K562 (cell line): ENCODE results near the gene RAB31. TPM values are rescaled to one million over a fixed set of nuclear protein-coding genes. Genes with fewer than 3 reads are reported as not detected.

ENCODE experiments used
- BRD4 ChIP-seq: fragments of 200-600 bp; sonication (generic); IDR thresholded peaks from 2 replicates; pipeline ENCODE4 v1.6.1; 2017; ENCODE audit warnings: inconsistent platforms
- CBFA2T2 ChIP-seq: fragments of 450-650 bp; conservative IDR thresholded peaks from 2 replicates; pipeline ENCODE4 v1.6.1; 2017; ENCODE audit warnings: mild to moderate bottlenecking
- CREB5 ChIP-seq: fragments of 250-450 bp; sonication (Bioruptor Pico); IDR thresholded peaks from 2 replicates; pipeline ENCODE4 v1.5.0; 2020; ENCODE audit warnings: mild to moderate bottlenecking
- E2F3 ChIP-seq: fragments of 250-450 bp; sonication (Bioruptor Pico); IDR thresholded peaks from 2 replicates; pipeline ENCODE4 v1.4.0; 2020; ENCODE audit warnings: mild to moderate bottlenecking
- HDAC2 ChIP-seq: fragments of 450-650 bp; IDR thresholded peaks from 2 replicates; pipeline ENCODE4 v1.6.1; 2016; ENCODE audit warnings: mild to moderate bottlenecking
- HDGF ChIP-seq: fragments of 450-650 bp; IDR thresholded peaks from 2 replicates; pipeline ENCODE4 v1.6.1; 2016
- HES1 ChIP-seq: fragments of 450-650 bp; IDR thresholded peaks from 2 replicates; pipeline ENCODE4 v1.6.1; 2016; ENCODE audit warnings: low read depth, mild to moderate bottlenecking, moderate library complexity
- KLF13 ChIP-seq: fragments of 450-650 bp; IDR thresholded peaks from 2 replicates; pipeline ENCODE4 v1.6.1; 2016; ENCODE audit warnings: missing genetic modification characterization, low read depth, mild to moderate bottlenecking, missing compliant biosample characterization, moderate library complexity, borderline replicate concordance
- MECOM ChIP-seq: fragments of 250-450 bp; sonication (Bioruptor Pico); IDR thresholded peaks from 2 replicates; pipeline ENCODE4 v1.8.0; 2022; ENCODE audit warnings: inconsistent platforms
- PHTF2 ChIP-seq: fragments of 250-450 bp; sonication (Bioruptor Pico); IDR thresholded peaks from 2 replicates; pipeline ENCODE4 v1.5.0; 2021; ENCODE audit warnings: mild to moderate bottlenecking
- PRPF4 ChIP-seq: fragments of 200-400 bp; formaldehyde crosslinking; IDR thresholded peaks from one replicate; pipeline ENCODE4 v1.6.1; 2017; ENCODE audit warnings: low read length, low read depth, mild to moderate bottlenecking; ENCODE audit not compliant: insufficient read depth, poor library complexity, severe bottlenecking
- SMARCA4 ChIP-seq: fragments of 450-650 bp; IDR thresholded peaks from 2 replicates; pipeline ENCODE4 v1.6.1; 2016
- TEAD1 ChIP-seq, 2 experiments: fragments of 450-650 bp in 1 of 2; sonication (generic) in 1 of 2; formaldehyde crosslinking; IDR thresholded peaks; 2 replicates each; pipeline versions ENCODE4 v1.4.0 to v1.8.0; 2020 to 2022; ENCODE audit warnings: mild to moderate bottlenecking in 2 of 2, missing genetic modification reagents in 1 of 2
- THAP12 ChIP-seq: fragments of 250-450 bp; sonication (Bioruptor Pico); IDR thresholded peaks from 2 replicates; pipeline ENCODE4 v1.9.0; 2021; ENCODE audit warnings: mild to moderate bottlenecking, inconsistent platforms
- ZBTB33 ChIP-seq: sonication (generic); formaldehyde crosslinking; IDR thresholded peaks from 2 replicates; pipeline ENCODE4 v1.8.1; 2023; ENCODE audit warnings: mild to moderate bottlenecking, missing genetic modification reagents
- ZNF398 ChIP-seq: fragments of 250-450 bp; sonication (Bioruptor Pico); IDR thresholded peaks from 2 replicates; pipeline ENCODE4 v1.8.0; 2021; ENCODE audit warnings: moderate library complexity, mild to moderate bottlenecking, inconsistent platforms
- ZNF778 ChIP-seq: fragments of 450-650 bp; formaldehyde crosslinking; IDR thresholded peaks from 2 replicates; pipeline ENCODE4 v1.4.0; 2020; ENCODE audit warnings: mild to moderate bottlenecking, moderate library complexity
- ZNF785 ChIP-seq: fragments of 250-450 bp; sonication (Bioruptor Pico); IDR thresholded peaks from 2 replicates; pipeline ENCODE4 v1.4.0; 2020; ENCODE audit warnings: mild to moderate bottlenecking
- polyA plus RNA-seq, 8 experiments: library from polyadenylated mRNA; depleted of rRNA in 4 of 8; stranded (reverse) in 5 of 8; unstranded in 3 of 8; fragments of >200 nt; fragmentation: Nextera tagmentation in 2 of 8; fragmentation: Illumina TruSeq in 1 of 8; extraction: Ambion mirVana in 2 of 8; extraction: Trizol in 1 of 8; gene quantifications; 2 replicates each; pipeline versions ENCODE4 v1.2.1 to v1.2.3, GENCODE V29; 2011 to 2014; ENCODE audit warnings: inconsistent platforms in 1 of 8, missing spikeins in 1 of 8
- total RNA-seq, 7 experiments: library from RNA; depleted of rRNA in 6 of 7; stranded (reverse); fragments of >200 nt in 6 of 7; fragmentation: Illumina TruSeq in 2 of 7; extraction: Trizol in 2 of 7; gene quantifications; 2 replicates each; pipeline versions ENCODE4 v1.2.1 to v1.2.3, GENCODE V29; 2011 to 2021; ENCODE audit warnings: low replicate concordance in 1 of 7

RAB31 gene
- total and polyA plus RNA-seq, 9 of the 15 experiments (the other 6 are each of a cell fraction or from before 2014, with no cell fraction given): 20.7 to 70.4 (median 41.3) TPM

GRCh38 chr18:9828506-9829396, 120.7 kb downstream of the RAB31 start (continued):
- TF ChIP-seq HDAC2: peak; percentile 80
- TF ChIP-seq ZNF398 (CRISPR knock-in tag): no peak
- no peak for TF ChIP-seq TEAD1 (CRISPR knock-in tag; IDR thresholded peaks at IDR 0.05)
- no peak for TF ChIP-seq PRPF4
- no peak; the same call in 1 of the 2 replicates for TF ChIP-seq PHTF2 (CRISPR knock-in tag)
- no peak for TF ChIP-seq HDGF
- no peak for TF ChIP-seq ZNF778 (CRISPR knock-in tag)
- TF ChIP-seq THAP12 (CRISPR knock-in tag): no peak
- no peak for TF ChIP-seq ZBTB33
- TF ChIP-seq CBFA2T2: no peak
- no peak for TF ChIP-seq CREB5
- TF ChIP-seq SMARCA4: peak; percentile 63; the same call in 1 of the 2 replicates
- no peak for TF ChIP-seq HES1
- TF ChIP-seq E2F3 (CRISPR knock-in tag): no peak
- TF ChIP-seq KLF13 (tag): 0 out of 2 replicates have a peak, but pooled peaks have one; percentile 38
- no peak; the same call in 1 of the 2 replicates for TF ChIP-seq BRD4
- no peak for TF ChIP-seq ZNF785 (CRISPR knock-in tag)
- TF ChIP-seq MECOM (CRISPR knock-in tag): peak; percentile 24; the same call in 1 of the 2 replicates
